Endothelial cell of umbilical vein (primary cell): Measurements from ENCODE around the gene LCN15. TPM values are rescaled to one million over a fixed set of nuclear protein-coding genes. Genes with fewer than 3 reads are reported as not detected.

Experiments used
- Bru-seq: library from RNA; stranded (reverse); fragments of 400-500 nt; gene quantifications from one replicate; lab custom pipeline; 2021; lab: Mats Ljungman, UMichigan
- BruChase-seq, 2 experiments: library from RNA; stranded (reverse); fragments of 400-500 nt; gene quantifications; one replicate each; lab custom pipeline; 2021; lab: Mats Ljungman, UMichigan
- BruUV-seq: library from RNA; stranded (reverse); fragments of 400-500 nt; replicated peaks from 2 replicates; lab custom pipeline; 2021; lab: Mats Ljungman, UMichigan
- CTCF ChIA-PET: fragments of 300-600, 350-600 bp; sonication (Branson Sonifier 250); formaldehyde crosslinking; loops from one replicate; lab custom pipeline; 2021; ENCODE audit warnings: antibody characterized with exemption, inconsistent platforms; lab: Charles Lee
- POLR2A ChIA-PET: fragments of 300-600, 350-600 bp; sonication (Branson Sonifier 250); formaldehyde crosslinking; loops from one replicate; lab custom pipeline; 2021; ENCODE audit warnings: antibody characterized with exemption, inconsistent platforms; lab: Charles Lee
- DNase-seq: peaks from one replicate; pipeline ENCODE4 v3.0.0-alpha.2; 2011; ENCODE audit warnings: low read depth, low spot score
- FAIRE-seq: peaks from 2 replicates; lab custom pipeline; 2011; peaks lifted over from hg19 to GRCh38; lab: Jason Lieb, UNC
- H2AFZ ChIP-seq: 2 replicates; pipeline ENCODE4 v1.6.0; 2012; ENCODE audit warnings: low read depth, low read length, control low read depth, inconsistent platforms
- H3K27ac ChIP-seq: 2 replicates; pipeline ENCODE4 v1.5.1; 2011; ENCODE audit warnings: low read depth, mild to moderate bottlenecking, control low read depth, low read length, moderate library complexity; ENCODE audit not compliant: insufficient read depth
- H3K27me3 ChIP-seq, 2 experiments: 2 replicates each; pipeline versions ENCODE4 v1.6.0 to v1.6.1; 2011; ENCODE audit warnings: low read length in 2 of 2, mixed read lengths in 1 of 2; ENCODE audit not compliant: control insufficient read depth in 2 of 2, insufficient read depth in 2 of 2
- H3K36me3 ChIP-seq, 2 experiments: 2 replicates in 1 of 2; 3 replicates in 1 of 2; pipeline ENCODE4 v1.5.1; 2011; ENCODE audit warnings: low read length in 2 of 2, mild to moderate bottlenecking in 1 of 2, moderate library complexity in 1 of 2; ENCODE audit not compliant: control insufficient read depth in 2 of 2, insufficient read depth in 2 of 2; ENCODE audit errors: extremely low read depth in 1 of 2
- H3K4me1 ChIP-seq: 3 replicates; pipeline ENCODE4 v1.5.1; 2011; ENCODE audit warnings: mild to moderate bottlenecking, low read length; ENCODE audit not compliant: control insufficient read depth, insufficient read depth; ENCODE audit errors: extremely low read depth
- H3K4me2 ChIP-seq: 2 replicates; pipeline ENCODE4 v1.6.1; 2011; ENCODE audit warnings: low read length, control low read depth, mixed read lengths; ENCODE audit not compliant: insufficient read depth
- H3K4me3 ChIP-seq, 3 experiments: fragments of 200-600 bp in 1 of 3; sonication (generic), shearing (Covaris generic) in 1 of 3; replicated peaks in 1 of 3; 2 replicates each; pipeline ENCODE4 v1.5.1; 2011 to 2016; ENCODE audit warnings: control low read depth in 3 of 3, low read length in 3 of 3, mild to moderate bottlenecking in 2 of 3, inconsistent platforms in 1 of 3, low read depth in 1 of 3, moderate library complexity in 1 of 3; ENCODE audit not compliant: insufficient read depth in 1 of 3
- H3K79me2 ChIP-seq: 2 replicates; pipeline ENCODE4 v1.6.0; 2012; ENCODE audit warnings: low read length, inconsistent platforms; ENCODE audit not compliant: control insufficient read depth, insufficient read depth
- H3K9ac ChIP-seq: replicated peaks from 2 replicates; pipeline ENCODE3; 2011; ENCODE audit warnings: low read length, control low read depth; ENCODE audit not compliant: insufficient read depth; ENCODE audit errors: extremely low read depth
- H3K9me1 ChIP-seq: replicated peaks from 3 replicates; pipeline ENCODE4 v1.6.0; 2011; ENCODE audit warnings: mild to moderate bottlenecking, low read length; ENCODE audit not compliant: control insufficient read depth, insufficient read depth; ENCODE audit errors: extremely low read depth
- H3K9me3 ChIP-seq: replicated peaks from 2 replicates; pipeline ENCODE4 v1.5.1; 2012; ENCODE audit warnings: low read length, inconsistent platforms; ENCODE audit not compliant: control insufficient read depth, insufficient read depth
- H4K20me1 ChIP-seq: replicated peaks from 2 replicates; pipeline ENCODE3; 2011; ENCODE audit warnings: mild to moderate bottlenecking, low read length; ENCODE audit not compliant: control insufficient read depth, insufficient read depth; ENCODE audit errors: extremely low read depth
- EZH2 ChIP-seq: IDR thresholded peaks from 2 replicates; pipeline ENCODE4 v1.6.1; 2012; ENCODE audit warnings: borderline replicate concordance, low read depth, mild to moderate bottlenecking, moderate library complexity, low read length, inconsistent platforms; ENCODE audit not compliant: severe bottlenecking
- JUN ChIP-seq: IDR thresholded peaks from 2 replicates; pipeline ENCODE4 v1.6.1; 2011; ENCODE audit warnings: borderline replicate concordance, low read depth; ENCODE audit not compliant: insufficient read length, insufficient read depth
- dilution Hi-C: fragments of 300-500 bp; cut with MboI; formaldehyde crosslinking; loops from one replicate; pipeline ENCODE4 v1.15.0; 2019; ENCODE audit warnings: low sequenced_read_pairs; ENCODE audit not compliant: extremely low pct_ligation_motif_present
- intact Hi-C: fragments of 100-400 bp; cut with micrococcal nuclease; formaldehyde crosslinking; loops from one replicate; pipeline ENCODE4 v1.10.0; 2022
- long read RNA-seq: library from polyadenylated mRNA; stranded (forward); transcript quantifications from one replicate; pipeline ENCODE4 v2.0.0, GENCODE V29; 2021
- polyA minus RNA-seq, 3 experiments: library from RNA; depleted of rRNA, polyadenylated mRNA; stranded (reverse); fragments of >200 nt; gene quantifications; 1 replicate in 1 of 3; 2 replicates in 2 of 3; pipeline ENCODE4 v1.2.3, GENCODE V29; 2011
- polyA plus RNA-seq, 4 experiments: library from polyadenylated mRNA; depleted of rRNA in 3 of 4; stranded (reverse) in 3 of 4; unstranded in 1 of 4; fragments of >200 nt; gene quantifications; 2 replicates each; pipeline versions ENCODE4 v1.2.1 to v1.2.3, GENCODE V29; 2011 to 2012; ENCODE audit warnings: missing spikeins in 1 of 4
- total RNA-seq: library from RNA; stranded (reverse); gene quantifications from 2 replicates; pipeline ENCODE4 v1.2.3, GENCODE V29; 2021
- TF ChIP-seq, protein P1 (sequence below), 2 donors: IDR thresholded peaks; 1 replicate in 1 of 2; 2 replicates in 1 of 2; pipeline ENCODE4 v1.5.1; 2011; ENCODE audit warnings: low read length in 2 of 2, mild to moderate bottlenecking in 2 of 2, moderate library complexity in 2 of 2, control low read depth in 1 of 2, inconsistent platforms in 1 of 2, low read depth in 1 of 2; ENCODE audit not compliant: insufficient read depth in 1 of 2; ENCODE audit errors: extremely low read depth in 1 of 2
- TF ChIP-seq, protein P2 (sequence below): IDR thresholded peaks from 2 replicates; pipeline ENCODE4 v1.6.1; 2011; ENCODE audit not compliant: insufficient read depth, insufficient read length

LCN15 gene, protein sequence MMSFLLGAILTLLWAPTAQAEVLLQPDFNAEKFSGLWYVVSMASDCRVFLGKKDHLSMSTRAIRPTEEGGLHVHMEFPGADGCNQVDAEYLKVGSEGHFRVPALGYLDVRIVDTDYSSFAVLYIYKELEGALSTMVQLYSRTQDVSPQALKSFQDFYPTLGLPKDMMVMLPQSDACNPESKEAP
- not detected in 2 replicates for total RNA-seq
- polyA plus RNA-seq = not detected in 2 replicates
- 0.13 TPM in 1 of 2 replicates, not detected in the other for polyA plus RNA-seq (2011; cell fraction: cytosol; rRNA removed)
- not detected in 2 replicates for polyA plus RNA-seq (2011; cell fraction: nucleus; rRNA removed)
- polyA plus RNA-seq (2012) = not detected in 2 replicates
- polyA minus RNA-seq = not detected in 2 replicates
- polyA minus RNA-seq (2011; cell fraction: cytosol; rRNA and poly(A)+ RNA removed) = not detected
- polyA minus RNA-seq (2011; cell fraction: nucleus; rRNA and poly(A)+ RNA removed) = not detected in 2 replicates
- Bru-seq, nascent RNA = not detected
- percentile 22 among the genes with signal in this experiment for BruChase-seq, experiment 1, labeled RNA remaining after a 6-hour chase
- BruChase-seq, experiment 2, labeled RNA remaining after a 2-hour chase = percentile 17 among the genes with signal in this experiment
- long read RNA-seq = 0 reads

DNA sequence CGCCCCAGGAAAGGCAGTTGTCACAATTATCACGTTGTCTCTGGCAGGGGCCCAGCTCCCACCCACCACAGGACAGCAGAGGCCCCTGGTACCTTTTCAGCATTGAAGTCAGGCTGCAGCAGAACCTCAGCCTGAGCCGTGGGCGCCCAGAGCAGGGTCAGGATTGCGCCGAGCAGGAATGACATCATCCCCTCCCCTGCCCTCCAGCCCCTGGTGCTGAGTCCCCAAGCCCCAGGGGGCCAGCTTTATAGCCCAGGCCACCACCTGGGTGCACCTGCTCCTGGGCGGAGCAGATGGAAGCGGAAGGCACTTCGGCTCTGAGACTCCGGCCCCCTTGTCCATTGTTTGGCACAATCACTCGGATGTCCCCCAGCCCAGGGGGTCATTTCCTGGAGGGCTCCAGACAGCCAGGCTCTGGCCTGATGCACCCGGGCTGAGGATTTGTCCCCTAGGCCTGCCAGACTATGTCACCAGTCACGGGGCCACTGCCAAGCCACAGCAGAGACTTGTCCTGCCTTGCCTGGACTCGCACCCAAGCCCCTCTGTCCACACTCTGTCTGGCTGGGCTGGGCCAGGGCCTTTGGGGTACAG lies at the start of gene LCN15:
Gene LCN15, minus strand, starts transcription at position 218 of the 591 bp plus-strand sequence. Its CDS starts 30 bp downstream, at position 188.
- Histone ChIP-seq H3K9ac (no peak within 1 kb of the TSS), H3K79me2 (no peaks in the 10 kb centered on the region), H3K27ac (no peak within 1 kb of the TSS), H3K4me1 (no peaks in the 10 kb centered on the region), H3K4me2 (no peak within 1 kb of the TSS), H3K4me3 (no peak within 1 kb of the TSS), H3K9me3 (no peaks in the 10 kb centered on the region), H3K36me3 (no peaks in the 10 kb centered on the region), H4K20me1 (no peaks in the 10 kb centered on the region), H3K9me1 (no peaks in the 10 kb centered on the region), H2AFZ (no peak within 1 kb of the TSS), H3K27me3 (no peaks in the 10 kb centered on the region)
- no peak for TF ChIP-seq JUN
- TF ChIP-seq, protein P1, sequence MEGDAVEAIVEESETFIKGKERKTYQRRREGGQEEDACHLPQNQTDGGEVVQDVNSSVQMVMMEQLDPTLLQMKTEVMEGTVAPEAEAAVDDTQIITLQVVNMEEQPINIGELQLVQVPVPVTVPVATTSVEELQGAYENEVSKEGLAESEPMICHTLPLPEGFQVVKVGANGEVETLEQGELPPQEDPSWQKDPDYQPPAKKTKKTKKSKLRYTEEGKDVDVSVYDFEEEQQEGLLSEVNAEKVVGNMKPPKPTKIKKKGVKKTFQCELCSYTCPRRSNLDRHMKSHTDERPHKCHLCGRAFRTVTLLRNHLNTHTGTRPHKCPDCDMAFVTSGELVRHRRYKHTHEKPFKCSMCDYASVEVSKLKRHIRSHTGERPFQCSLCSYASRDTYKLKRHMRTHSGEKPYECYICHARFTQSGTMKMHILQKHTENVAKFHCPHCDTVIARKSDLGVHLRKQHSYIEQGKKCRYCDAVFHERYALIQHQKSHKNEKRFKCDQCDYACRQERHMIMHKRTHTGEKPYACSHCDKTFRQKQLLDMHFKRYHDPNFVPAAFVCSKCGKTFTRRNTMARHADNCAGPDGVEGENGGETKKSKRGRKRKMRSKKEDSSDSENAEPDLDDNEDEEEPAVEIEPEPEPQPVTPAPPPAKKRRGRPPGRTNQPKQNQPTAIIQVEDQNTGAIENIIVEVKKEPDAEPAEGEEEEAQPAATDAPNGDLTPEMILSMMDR (IDR thresholded peaks at IDR 0.05; ENCODE audit: extremely low read depth in 1 of 2, insufficient read depth in 1 of 2, low read depth in 1 of 2, low read length in 2 of 2) = no peak
- TF ChIP-seq EZH2 = no peak
- TF ChIP-seq, protein P2, sequence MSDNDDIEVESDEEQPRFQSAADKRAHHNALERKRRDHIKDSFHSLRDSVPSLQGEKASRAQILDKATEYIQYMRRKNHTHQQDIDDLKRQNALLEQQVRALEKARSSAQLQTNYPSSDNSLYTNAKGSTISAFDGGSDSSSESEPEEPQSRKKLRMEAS = no peak
- DNase-seq (no peak), FAIRE-seq (no peak)
- ChIA-PET POLR2A (no interaction called here), CTCF (interaction anchor here (1.8 kb wide), 1 partner anchor 14 kb away, joined by 4 read pairs; no protein-coding TSS in a partner anchor)
- intact Hi-C loops = no loop called here
- no TSS peak for BruUV-seq
- dilution Hi-C loops = no loop called here
